GM23338 (cell line): ENCODE results near the gene MON2. TPM values are rescaled to one million over a fixed set of nuclear protein-coding genes. Genes with fewer than 3 reads are reported as not detected.

Source experiments
- ATAC-seq: fragments of 200-7000 bp; cut with Tn5 transposase; 3 replicates; pipeline ENCODE4 v1.9.1; 2020
- DNase-seq: peaks from one replicate; pipeline ENCODE4 v3.0.0-alpha.2; 2015; ENCODE audit warnings: low spot score
- H2AFZ ChIP-seq: fragments of 200-600 bp; sonication (generic); 2 replicates; pipeline ENCODE4 v1.8.0; 2016; ENCODE audit warnings: antibody characterized with exemption, mild to moderate bottlenecking, moderate library complexity
- H3F3A ChIP-seq: fragments of 200-600 bp; sonication (generic); replicated peaks from 2 replicates; pipeline ENCODE4 v1.8.0; 2017; ENCODE audit warnings: antibody characterized with exemption, mixed run types, low read depth
- H3K27ac ChIP-seq: fragments of 200-600 bp; sonication (generic); 2 replicates; pipeline ENCODE4 v1.6.1; 2016; ENCODE audit warnings: low read depth
- H3K27me3 ChIP-seq: fragments of 200-600 bp; sonication (generic); 2 replicates; pipeline ENCODE4 v1.8.0; 2016; ENCODE audit warnings: mild to moderate bottlenecking, mixed run types, moderate library complexity; ENCODE audit not compliant: insufficient read depth
- H3K36me3 ChIP-seq: fragments of 200-600 bp; sonication (generic); 2 replicates; pipeline ENCODE4 v1.8.0; 2016; ENCODE audit warnings: mild to moderate bottlenecking; ENCODE audit not compliant: insufficient read depth
- H3K4me1 ChIP-seq: fragments of 200-600 bp; sonication (generic); 2 replicates; pipeline ENCODE4 v1.8.0; 2016; ENCODE audit warnings: mild to moderate bottlenecking, moderate library complexity; ENCODE audit not compliant: insufficient read depth
- H3K4me2 ChIP-seq: fragments of 200-600 bp; sonication (generic); 2 replicates; pipeline ENCODE4 v1.7.1; 2017; ENCODE audit warnings: mixed run types
- H3K4me3 ChIP-seq: fragments of 200-600 bp; sonication (generic); 2 replicates; pipeline ENCODE4 v1.6.1; 2016; ENCODE audit warnings: mixed run types
- H3K79me2 ChIP-seq: fragments of 200-600 bp; sonication (generic); replicated peaks from 2 replicates; pipeline ENCODE4 v1.8.0; 2017; ENCODE audit warnings: mild to moderate bottlenecking; ENCODE audit not compliant: insufficient read depth
- H3K9me2 ChIP-seq: fragments of 200-600 bp; sonication (generic); 2 replicates; pipeline ENCODE4 v1.8.0; 2017; ENCODE audit not compliant: insufficient read depth
- H4K20me1 ChIP-seq: fragments of 200-600 bp; sonication (generic); replicated peaks from 2 replicates; pipeline ENCODE4 v1.8.0; 2017; ENCODE audit warnings: mild to moderate bottlenecking; ENCODE audit not compliant: insufficient read depth
- H3K27ac Mint-ChIP-seq: 2 replicates; pipeline ENCODE4 v1.8.0; 2020; ENCODE audit warnings: inconsistent platforms, mild to moderate bottlenecking, moderate library complexity, mixed read lengths
- H3K27me3 Mint-ChIP-seq: 3 replicates; pipeline ENCODE4 v1.8.0; 2022; ENCODE audit warnings: low read depth, mild to moderate bottlenecking, moderate library complexity, mixed read lengths, inconsistent platforms; ENCODE audit not compliant: insufficient read depth, poor library complexity
- H3K36me3 Mint-ChIP-seq: 3 replicates; pipeline ENCODE4 v1.8.0; 2021; ENCODE audit warnings: low read depth, mild to moderate bottlenecking, inconsistent platforms, moderate library complexity, mixed read lengths
- H3K4me1 Mint-ChIP-seq: 3 replicates; pipeline ENCODE4 v1.8.0; 2020; ENCODE audit warnings: mild to moderate bottlenecking, inconsistent platforms, mixed read lengths
- H3K4me3 Mint-ChIP-seq: 3 replicates; pipeline ENCODE4 v1.8.0; 2021; ENCODE audit warnings: moderate library complexity, mild to moderate bottlenecking, inconsistent platforms, mixed read lengths
- H3K9me3 Mint-ChIP-seq: 3 replicates; pipeline ENCODE4 v1.8.0; 2020; ENCODE audit warnings: moderate library complexity, mild to moderate bottlenecking, inconsistent platforms, mixed read lengths
- CREB1 ChIP-seq: fragments of 250-450 bp; sonication (Bioruptor Pico); IDR thresholded peaks from 2 replicates; pipeline ENCODE4 v1.5.0; 2020; ENCODE audit warnings: low read depth, mild to moderate bottlenecking, moderate library complexity
- POLR2AphosphoS5 ChIP-seq: IDR thresholded peaks from 2 replicates; pipeline ENCODE4 v1.6.1; 2016; ENCODE audit warnings: antibody characterized with exemption, low read depth
- ZNF114 ChIP-seq: fragments of 250-450 bp; sonication (Bioruptor Pico); IDR thresholded peaks from 2 replicates; pipeline ENCODE4 v1.5.0; 2020; ENCODE audit warnings: mild to moderate bottlenecking, moderate library complexity
- polyA plus RNA-seq: library from polyadenylated mRNA; unstranded; fragments of >200 nt; fragmentation: Nextera tagmentation; extraction: Ambion mirVana; gene quantifications from 2 replicates; pipeline ENCODE4 v1.2.1, GENCODE V29; 2016
- total RNA-seq: library from RNA; depleted of rRNA; stranded (reverse); fragments of >200 nt; shearing (Covaris generic); gene quantifications from 2 replicates; pipeline ENCODE4 v1.2.3, GENCODE V29; 2014
- TF ChIP-seq, protein P1 (sequence below): IDR thresholded peaks from one replicate; pipeline ENCODE4 v1.6.1; 2018; ENCODE audit warnings: antibody characterized with exemption; ENCODE audit not compliant: unreplicated experiment
- TF ChIP-seq, protein P2 (sequence below): IDR thresholded peaks from 2 replicates; pipeline ENCODE4 v1.6.1; 2016; ENCODE audit warnings: antibody characterized with exemption
- TF ChIP-seq, protein P3 (sequence below): fragments of 250-450 bp; sonication (Bioruptor Pico); IDR thresholded peaks from 2 replicates; pipeline ENCODE4 v1.5.0; 2020; ENCODE audit warnings: mild to moderate bottlenecking, moderate library complexity

The MON2 gene
- total and polyA plus RNA-seq, 2 experiments from 2014 or later = 11.0 to 27.3 TPM

DNA sequence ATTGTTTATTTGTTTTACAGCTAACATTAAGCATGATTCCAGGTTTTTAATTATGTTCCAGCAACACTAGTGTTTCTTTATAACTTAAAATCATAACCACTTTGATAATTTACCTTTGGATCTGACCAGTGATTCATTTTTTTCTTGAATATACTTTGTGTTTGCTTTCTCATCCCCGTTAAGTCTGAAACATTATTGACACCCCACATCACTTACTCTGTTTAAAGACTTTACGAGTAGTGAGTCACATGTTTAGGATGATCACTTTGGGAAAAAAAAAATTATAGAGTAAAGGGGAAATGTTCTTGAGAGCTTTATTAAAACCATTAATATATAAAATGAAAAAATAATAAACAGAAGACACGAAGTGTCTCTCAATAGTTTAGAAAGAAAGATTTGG lies 132.2 kb downstream of the MON2 start:
- H3K79me2 ChIP-seq = peaks cover 2% of the 10 kb centered on the region
- Mint-ChIP-seq H3K4me3 (no peak overlapping the region), H3K27me3 (peaks cover 9% of the 10 kb centered on the region), H3K27ac (no peak overlapping the region), H3K4me1 (peaks cover 21% of the 10 kb centered on the region), H3K9me3 (no peaks in the 10 kb centered on the region), H3K36me3 (no peaks in the 10 kb centered on the region; the same call in 2 of the 3 replicates)
- H3K36me3 ChIP-seq = no peaks in the 10 kb centered on the region
- no peak for DNase-seq
- H4K20me1 ChIP-seq = no peaks in the 10 kb centered on the region
- 0 out of 2 replicates have a peak overlapping the region, but pooled peaks have one; percentile 6 for H3K27ac ChIP-seq
- no peak overlapping the region for H2AFZ ChIP-seq
- TF ChIP-seq, protein P1, sequence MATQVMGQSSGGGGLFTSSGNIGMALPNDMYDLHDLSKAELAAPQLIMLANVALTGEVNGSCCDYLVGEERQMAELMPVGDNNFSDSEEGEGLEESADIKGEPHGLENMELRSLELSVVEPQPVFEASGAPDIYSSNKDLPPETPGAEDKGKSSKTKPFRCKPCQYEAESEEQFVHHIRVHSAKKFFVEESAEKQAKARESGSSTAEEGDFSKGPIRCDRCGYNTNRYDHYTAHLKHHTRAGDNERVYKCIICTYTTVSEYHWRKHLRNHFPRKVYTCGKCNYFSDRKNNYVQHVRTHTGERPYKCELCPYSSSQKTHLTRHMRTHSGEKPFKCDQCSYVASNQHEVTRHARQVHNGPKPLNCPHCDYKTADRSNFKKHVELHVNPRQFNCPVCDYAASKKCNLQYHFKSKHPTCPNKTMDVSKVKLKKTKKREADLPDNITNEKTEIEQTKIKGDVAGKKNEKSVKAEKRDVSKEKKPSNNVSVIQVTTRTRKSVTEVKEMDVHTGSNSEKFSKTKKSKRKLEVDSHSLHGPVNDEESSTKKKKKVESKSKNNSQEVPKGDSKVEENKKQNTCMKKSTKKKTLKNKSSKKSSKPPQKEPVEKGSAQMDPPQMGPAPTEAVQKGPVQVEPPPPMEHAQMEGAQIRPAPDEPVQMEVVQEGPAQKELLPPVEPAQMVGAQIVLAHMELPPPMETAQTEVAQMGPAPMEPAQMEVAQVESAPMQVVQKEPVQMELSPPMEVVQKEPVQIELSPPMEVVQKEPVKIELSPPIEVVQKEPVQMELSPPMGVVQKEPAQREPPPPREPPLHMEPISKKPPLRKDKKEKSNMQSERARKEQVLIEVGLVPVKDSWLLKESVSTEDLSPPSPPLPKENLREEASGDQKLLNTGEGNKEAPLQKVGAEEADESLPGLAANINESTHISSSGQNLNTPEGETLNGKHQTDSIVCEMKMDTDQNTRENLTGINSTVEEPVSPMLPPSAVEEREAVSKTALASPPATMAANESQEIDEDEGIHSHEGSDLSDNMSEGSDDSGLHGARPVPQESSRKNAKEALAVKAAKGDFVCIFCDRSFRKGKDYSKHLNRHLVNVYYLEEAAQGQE = no peak
- TF ChIP-seq, protein P2, sequence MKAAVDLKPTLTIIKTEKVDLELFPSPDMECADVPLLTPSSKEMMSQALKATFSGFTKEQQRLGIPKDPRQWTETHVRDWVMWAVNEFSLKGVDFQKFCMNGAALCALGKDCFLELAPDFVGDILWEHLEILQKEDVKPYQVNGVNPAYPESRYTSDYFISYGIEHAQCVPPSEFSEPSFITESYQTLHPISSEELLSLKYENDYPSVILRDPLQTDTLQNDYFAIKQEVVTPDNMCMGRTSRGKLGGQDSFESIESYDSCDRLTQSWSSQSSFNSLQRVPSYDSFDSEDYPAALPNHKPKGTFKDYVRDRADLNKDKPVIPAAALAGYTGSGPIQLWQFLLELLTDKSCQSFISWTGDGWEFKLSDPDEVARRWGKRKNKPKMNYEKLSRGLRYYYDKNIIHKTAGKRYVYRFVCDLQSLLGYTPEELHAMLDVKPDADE = no peak
- no peak for TF ChIP-seq POLR2AphosphoS5
- no peak for TF ChIP-seq ZNF114 (CRISPR knock-in tag)
- no peak for TF ChIP-seq CREB1
- TF ChIP-seq, protein P3, sequence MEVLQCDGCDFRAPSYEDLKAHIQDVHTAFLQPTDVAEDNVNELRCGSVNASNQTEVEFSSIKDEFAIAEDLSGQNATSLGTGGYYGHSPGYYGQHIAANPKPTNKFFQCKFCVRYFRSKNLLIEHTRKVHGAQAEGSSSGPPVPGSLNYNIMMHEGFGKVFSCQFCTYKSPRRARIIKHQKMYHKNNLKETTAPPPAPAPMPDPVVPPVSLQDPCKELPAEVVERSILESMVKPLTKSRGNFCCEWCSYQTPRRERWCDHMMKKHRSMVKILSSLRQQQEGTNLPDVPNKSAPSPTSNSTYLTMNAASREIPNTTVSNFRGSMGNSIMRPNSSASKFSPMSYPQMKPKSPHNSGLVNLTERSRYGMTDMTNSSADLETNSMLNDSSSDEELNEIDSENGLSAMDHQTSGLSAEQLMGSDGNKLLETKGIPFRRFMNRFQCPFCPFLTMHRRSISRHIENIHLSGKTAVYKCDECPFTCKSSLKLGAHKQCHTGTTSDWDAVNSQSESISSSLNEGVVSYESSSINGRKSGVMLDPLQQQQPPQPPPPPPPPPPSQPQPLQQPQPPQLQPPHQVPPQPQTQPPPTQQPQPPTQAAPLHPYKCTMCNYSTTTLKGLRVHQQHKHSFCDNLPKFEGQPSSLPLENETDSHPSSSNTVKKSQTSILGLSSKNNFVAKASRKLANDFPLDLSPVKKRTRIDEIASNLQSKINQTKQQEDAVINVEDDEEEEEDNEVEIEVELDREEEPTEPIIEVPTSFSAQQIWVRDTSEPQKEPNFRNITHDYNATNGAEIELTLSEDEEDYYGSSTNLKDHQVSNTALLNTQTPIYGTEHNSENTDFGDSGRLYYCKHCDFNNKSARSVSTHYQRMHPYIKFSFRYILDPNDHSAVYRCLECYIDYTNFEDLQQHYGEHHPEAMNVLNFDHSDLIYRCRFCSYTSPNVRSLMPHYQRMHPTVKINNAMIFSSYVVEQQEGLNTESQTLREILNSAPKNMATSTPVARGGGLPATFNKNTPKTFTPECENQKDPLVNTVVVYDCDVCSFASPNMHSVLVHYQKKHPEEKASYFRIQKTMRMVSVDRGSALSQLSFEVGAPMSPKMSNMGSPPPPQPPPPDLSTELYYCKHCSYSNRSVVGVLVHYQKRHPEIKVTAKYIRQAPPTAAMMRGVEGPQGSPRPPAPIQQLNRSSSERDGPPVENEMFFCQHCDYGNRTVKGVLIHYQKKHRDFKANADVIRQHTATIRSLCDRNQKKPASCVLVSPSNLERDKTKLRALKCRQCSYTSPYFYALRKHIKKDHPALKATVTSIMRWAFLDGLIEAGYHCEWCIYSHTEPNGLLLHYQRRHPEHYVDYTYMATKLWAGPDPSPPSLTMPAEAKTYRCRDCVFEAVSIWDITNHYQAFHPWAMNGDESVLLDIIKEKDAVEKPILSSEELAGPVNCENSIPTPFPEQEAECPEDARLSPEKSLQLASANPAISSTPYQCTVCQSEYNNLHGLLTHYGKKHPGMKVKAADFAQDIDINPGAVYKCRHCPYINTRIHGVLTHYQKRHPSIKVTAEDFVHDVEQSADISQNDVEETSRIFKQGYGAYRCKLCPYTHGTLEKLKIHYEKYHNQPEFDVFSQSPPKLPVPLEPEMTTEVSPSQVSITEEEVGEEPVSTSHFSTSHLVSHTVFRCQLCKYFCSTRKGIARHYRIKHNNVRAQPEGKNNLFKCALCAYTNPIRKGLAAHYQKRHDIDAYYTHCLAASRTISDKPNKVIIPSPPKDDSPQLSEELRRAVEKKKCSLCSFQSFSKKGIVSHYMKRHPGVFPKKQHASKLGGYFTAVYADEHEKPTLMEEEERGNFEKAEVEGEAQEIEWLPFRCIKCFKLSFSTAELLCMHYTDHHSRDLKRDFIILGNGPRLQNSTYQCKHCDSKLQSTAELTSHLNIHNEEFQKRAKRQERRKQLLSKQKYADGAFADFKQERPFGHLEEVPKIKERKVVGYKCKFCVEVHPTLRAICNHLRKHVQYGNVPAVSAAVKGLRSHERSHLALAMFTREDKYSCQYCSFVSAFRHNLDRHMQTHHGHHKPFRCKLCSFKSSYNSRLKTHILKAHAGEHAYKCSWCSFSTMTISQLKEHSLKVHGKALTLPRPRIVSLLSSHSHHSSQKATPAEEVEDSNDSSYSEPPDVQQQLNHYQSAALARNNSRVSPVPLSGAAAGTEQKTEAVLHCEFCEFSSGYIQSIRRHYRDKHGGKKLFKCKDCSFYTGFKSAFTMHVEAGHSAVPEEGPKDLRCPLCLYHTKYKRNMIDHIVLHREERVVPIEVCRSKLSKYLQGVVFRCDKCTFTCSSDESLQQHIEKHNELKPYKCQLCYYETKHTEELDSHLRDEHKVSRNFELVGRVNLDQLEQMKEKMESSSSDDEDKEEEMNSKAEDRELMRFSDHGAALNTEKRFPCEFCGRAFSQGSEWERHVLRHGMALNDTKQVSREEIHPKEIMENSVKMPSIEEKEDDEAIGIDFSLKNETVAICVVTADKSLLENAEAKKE (CRISPR knock-in tag) = no peak
- H3K9me2 ChIP-seq = no peaks in the 10 kb centered on the region
- H3K4me1 ChIP-seq = peaks cover 18% of the 10 kb centered on the region
- no peaks in the 10 kb centered on the region for H3K27me3 ChIP-seq
- no peaks in the 10 kb centered on the region for H3F3A ChIP-seq
- no peak overlapping the region for H3K4me3 ChIP-seq
- H3K4me2 ChIP-seq = no peak overlapping the region
- no peak for ATAC-seq
